Astrocyte of the spinal cord (primary cell): ENCODE data around the gene KBTBD2.
"Not testable (repeated sequence)": the region's sequence is repeated elsewhere in the genome, so short reads cannot be mapped to it uniquely, and the experiment has no call there.

ENCODE experiments used
- DNase-seq: peaks from one replicate; pipeline ENCODE4 v3.0.0; 2011; ENCODE audit warnings: low read depth, low spot score
- H3K4me3 ChIP-seq: 2 replicates; pipeline ENCODE4 v1.5.1; 2011; ENCODE audit warnings: low read depth, mild to moderate bottlenecking, low read length, moderate library complexity
- in situ Hi-C: cut with HindIII; loops from 2 replicates; pipeline ENCODE4 v1.10.0; 2017; ENCODE audit warnings: low sequenced_read_pairs
- TF ChIP-seq, protein P1 (sequence below): IDR thresholded peaks from 2 replicates; pipeline ENCODE4 v1.5.1; 2012; ENCODE audit warnings: low read depth, mild to moderate bottlenecking, low read length, inconsistent platforms

The KBTBD2 gene

GRCh38 chr7:32910195-32910594, 18.6 kb upstream of the KBTBD2 start:
- DNase-seq: no peak
- in situ Hi-C loops: no loop called here
- TF ChIP-seq, protein P1, sequence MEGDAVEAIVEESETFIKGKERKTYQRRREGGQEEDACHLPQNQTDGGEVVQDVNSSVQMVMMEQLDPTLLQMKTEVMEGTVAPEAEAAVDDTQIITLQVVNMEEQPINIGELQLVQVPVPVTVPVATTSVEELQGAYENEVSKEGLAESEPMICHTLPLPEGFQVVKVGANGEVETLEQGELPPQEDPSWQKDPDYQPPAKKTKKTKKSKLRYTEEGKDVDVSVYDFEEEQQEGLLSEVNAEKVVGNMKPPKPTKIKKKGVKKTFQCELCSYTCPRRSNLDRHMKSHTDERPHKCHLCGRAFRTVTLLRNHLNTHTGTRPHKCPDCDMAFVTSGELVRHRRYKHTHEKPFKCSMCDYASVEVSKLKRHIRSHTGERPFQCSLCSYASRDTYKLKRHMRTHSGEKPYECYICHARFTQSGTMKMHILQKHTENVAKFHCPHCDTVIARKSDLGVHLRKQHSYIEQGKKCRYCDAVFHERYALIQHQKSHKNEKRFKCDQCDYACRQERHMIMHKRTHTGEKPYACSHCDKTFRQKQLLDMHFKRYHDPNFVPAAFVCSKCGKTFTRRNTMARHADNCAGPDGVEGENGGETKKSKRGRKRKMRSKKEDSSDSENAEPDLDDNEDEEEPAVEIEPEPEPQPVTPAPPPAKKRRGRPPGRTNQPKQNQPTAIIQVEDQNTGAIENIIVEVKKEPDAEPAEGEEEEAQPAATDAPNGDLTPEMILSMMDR: no peak
- H3K4me3 ChIP-seq: no peak overlapping the region

GRCh38 chr7:32905175-32905662, 13.7 kb upstream of the KBTBD2 start:
- H3K4me3 ChIP-seq: peak overlapping the region; percentile 18
- TF ChIP-seq, protein P1: peak; percentile 7
- in situ Hi-C loops: no loop called here
- DNase-seq: peak; percentile 87

DNA sequence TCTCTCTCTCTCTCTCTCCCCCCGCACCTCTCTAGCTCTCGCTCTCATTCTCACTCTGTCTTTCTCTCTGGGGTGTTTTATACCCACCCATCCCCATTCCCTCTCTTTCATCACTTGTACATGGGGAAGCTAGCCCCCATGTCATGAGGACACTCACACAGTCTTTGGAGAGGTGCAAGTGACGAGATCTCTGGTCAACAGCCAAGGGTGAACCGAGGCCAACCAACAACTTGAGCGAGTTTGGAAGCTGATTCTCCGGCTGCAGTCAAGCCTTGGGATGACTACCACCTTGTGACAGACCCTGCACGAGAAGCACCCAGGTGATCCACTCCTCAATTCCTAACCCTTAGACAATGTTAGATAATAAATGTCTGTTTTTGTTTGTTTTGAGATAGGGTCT, 10.1 kb upstream of the KBTBD2 start:
- TF ChIP-seq, protein P1: no peak
- no peak for DNase-seq
- in situ Hi-C loops: no loop called here

DNA sequence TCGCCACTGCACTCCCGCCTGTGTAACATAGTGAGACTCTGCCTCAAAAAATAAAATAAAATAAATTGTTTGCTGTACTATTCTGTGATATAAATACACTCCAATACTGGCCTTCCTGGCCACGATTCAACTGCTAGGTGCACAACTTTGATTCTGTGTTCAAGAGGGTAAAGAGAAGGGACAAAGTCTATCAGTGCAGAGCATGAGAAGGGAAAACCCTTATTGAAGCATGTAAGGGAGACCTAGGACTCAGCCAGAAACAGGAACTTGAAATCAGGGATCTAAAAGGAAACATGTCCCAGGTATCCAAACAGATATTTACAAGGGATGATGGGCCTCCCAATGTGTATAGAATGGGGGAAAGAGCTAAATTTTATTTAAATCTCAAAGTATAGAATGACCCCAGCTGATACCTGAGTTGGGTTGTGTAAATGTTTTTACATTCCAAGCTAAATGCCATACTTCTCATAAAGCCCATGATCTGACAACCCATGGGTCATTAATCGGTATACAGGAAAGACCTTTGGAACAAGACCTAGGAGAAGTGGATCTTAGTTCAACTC, 9.0 kb upstream of the KBTBD2 start:
- TF ChIP-seq, protein P1: no peak
- no peak overlapping the region for H3K4me3 ChIP-seq
- in situ Hi-C loops: no loop called here
- DNase-seq: no peak

More for the DNA sequence above, 10.1 kb upstream of the KBTBD2 start:
- H3K4me3 ChIP-seq: no peak overlapping the region

GRCh38 chr7:32897376-32897775, 5.8 kb upstream of the KBTBD2 start:
- H3K4me3 ChIP-seq, in situ Hi-C loops, DNase-seq: not testable (repeated sequence)

GRCh38 chr7:32896564-32897347, 5.2 kb upstream of the KBTBD2 start:
- in situ Hi-C loops: no loop called here
- DNase-seq: no peak
- no peak overlapping the region for H3K4me3 ChIP-seq
- TF ChIP-seq, protein P1: no peak

GRCh38 chr7:32894171-32894570, 2.6 kb upstream of the KBTBD2 start:
- in situ Hi-C loops: no loop called here
- no peak for DNase-seq
- TF ChIP-seq, protein P1: no peak
- no peak overlapping the region for H3K4me3 ChIP-seq
